Measurements from ENCODE around the gene SLC9A1. TPM values are rescaled to one million over a fixed set of nuclear protein-coding genes. Genes with fewer than 3 reads are reported as not detected.

SLC9A1 gene
- total and polyA plus RNA-seq, 11 donors, result 9.4 to 44.9 (median 20.6) TPM

DNA sequence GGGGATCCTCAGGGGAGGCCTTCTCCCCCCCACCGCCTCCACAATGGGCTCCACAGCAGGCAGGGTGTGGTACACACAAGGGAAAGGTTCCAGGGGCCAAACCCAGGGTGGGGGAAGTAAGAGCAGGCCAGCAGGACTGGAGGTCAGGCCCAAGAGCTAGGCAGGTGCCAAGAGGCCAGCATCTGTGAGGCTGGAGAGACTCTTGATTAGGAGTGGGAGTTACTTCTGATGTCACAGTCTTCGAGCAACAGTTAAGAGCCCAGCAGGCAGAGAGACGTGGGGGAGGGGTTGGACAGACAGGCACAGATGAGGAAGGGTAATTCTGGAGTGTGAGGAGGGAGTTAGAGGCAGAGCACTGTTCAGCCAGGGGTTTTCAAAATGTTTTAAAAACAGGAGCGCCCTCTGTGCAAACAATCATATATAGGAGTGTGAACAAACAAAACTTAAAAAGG, 55.8 kb downstream of the SLC9A1 start:
- Histone ChIP-seq H3K4me3 (no peak overlapping the region), H3K36me3 (peaks cover 0 to 28% (median under 1%) of the 10 kb centered on the region in 9 donors), H3K4me1 (peaks cover 3 to 45% (median 28%) of the 10 kb centered on the region in 12 donors), H3K27me3 (no peaks in the 10 kb centered on the region), H3K9me3 (no peaks in the 10 kb centered on the region), H3K27ac (peak overlapping the region; percentile 61 to 91 (median 83))
- WGBS, 4 donors, result 29 to 37% (median 32%) methylated on average over 4 of the region's 4 CpGs
- TF ChIP-seq, protein P1, sequence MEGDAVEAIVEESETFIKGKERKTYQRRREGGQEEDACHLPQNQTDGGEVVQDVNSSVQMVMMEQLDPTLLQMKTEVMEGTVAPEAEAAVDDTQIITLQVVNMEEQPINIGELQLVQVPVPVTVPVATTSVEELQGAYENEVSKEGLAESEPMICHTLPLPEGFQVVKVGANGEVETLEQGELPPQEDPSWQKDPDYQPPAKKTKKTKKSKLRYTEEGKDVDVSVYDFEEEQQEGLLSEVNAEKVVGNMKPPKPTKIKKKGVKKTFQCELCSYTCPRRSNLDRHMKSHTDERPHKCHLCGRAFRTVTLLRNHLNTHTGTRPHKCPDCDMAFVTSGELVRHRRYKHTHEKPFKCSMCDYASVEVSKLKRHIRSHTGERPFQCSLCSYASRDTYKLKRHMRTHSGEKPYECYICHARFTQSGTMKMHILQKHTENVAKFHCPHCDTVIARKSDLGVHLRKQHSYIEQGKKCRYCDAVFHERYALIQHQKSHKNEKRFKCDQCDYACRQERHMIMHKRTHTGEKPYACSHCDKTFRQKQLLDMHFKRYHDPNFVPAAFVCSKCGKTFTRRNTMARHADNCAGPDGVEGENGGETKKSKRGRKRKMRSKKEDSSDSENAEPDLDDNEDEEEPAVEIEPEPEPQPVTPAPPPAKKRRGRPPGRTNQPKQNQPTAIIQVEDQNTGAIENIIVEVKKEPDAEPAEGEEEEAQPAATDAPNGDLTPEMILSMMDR (IDR thresholded peaks at IDR 0.05), result no peak
- TF ChIP-seq POLR2A (IDR thresholded peaks at IDR 0.05), result no peak
- ATAC-seq, result peak; percentile 22 to 47 (median 40)
- DNase-seq, result peak in 4 of 5 donors; percentile 59 to 78 (median 68)
- intact Hi-C loops (cut with DNase I), result loop anchor here in 7 of 10 donors (2.0 to 10.0 kb wide), 5 partner anchors 100 to 134 kb away; partner anchors contain the start of gene KDF1 (in 1 of the 7)

DNA sequence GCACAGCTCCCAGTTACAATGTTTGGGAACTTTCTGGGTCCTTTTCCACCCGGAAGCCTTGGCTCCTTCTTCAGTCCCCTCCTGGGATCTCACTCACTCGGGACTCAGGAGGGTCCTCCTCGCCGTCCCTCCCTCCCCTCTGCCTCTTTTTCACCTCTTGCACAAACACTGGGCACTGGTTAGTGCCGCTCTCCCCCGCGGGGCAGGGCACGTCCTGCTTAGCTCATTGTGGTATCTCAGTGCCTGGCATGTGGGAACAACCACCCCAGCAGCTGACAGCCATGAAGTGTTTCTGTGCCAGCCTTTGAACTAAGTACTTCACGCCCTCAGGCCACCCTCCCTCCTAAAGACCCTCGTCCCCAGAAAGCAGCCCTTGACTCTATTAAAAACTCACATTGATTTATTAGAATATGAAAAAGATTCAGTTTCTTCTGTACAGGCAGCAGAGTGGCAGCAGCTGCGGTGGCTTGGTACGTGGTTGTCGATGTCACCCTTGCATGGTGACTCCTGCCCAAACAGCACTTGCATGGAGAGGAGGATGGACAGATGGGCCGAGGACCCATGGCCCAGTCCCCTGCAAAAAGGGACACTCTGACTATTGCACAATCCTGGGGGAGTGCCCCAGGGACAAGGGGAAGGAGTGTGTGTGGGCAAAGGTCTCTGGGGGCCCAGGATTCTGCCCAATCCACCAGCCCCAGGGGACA, 56.3 kb downstream of the SLC9A1 start:
- peak overlapping the region; percentile 61 to 91 (median 83) for H3K27ac ChIP-seq
- H3K4me3 ChIP-seq, result no peak overlapping the region
- intact Hi-C loops (cut with DNase I), result loop anchor here in 7 of 10 donors (1.0 to 10.0 kb wide), 6 partner anchors 100 to 134 kb away; partner anchors contain the start of gene KDF1 (in 1 of the 7)
- H3K27me3 ChIP-seq, result no peaks in the 10 kb centered on the region
- H3K4me1 ChIP-seq, result peaks cover 3 to 45% (median 28%) of the 10 kb centered on the region in 12 donors
- 48 to 62% (median 53%) methylated on average over 14 of the region's 14 CpGs for WGBS, 4 donors
- ATAC-seq (peak; percentile 35 to 67 (median 47)), DNase-seq (peak in 2 of 5 donors; percentile 62 to 72)
- peaks cover 0 to 25% (median 0%) of the 10 kb centered on the region in 9 donors for H3K36me3 ChIP-seq
- H3K9me3 ChIP-seq, result no peaks in the 10 kb centered on the region
- TF ChIP-seq, protein P1 (IDR thresholded peaks at IDR 0.05), result no peak
- TF ChIP-seq POLR2A (IDR thresholded peaks at IDR 0.05), result no peak

DNA sequence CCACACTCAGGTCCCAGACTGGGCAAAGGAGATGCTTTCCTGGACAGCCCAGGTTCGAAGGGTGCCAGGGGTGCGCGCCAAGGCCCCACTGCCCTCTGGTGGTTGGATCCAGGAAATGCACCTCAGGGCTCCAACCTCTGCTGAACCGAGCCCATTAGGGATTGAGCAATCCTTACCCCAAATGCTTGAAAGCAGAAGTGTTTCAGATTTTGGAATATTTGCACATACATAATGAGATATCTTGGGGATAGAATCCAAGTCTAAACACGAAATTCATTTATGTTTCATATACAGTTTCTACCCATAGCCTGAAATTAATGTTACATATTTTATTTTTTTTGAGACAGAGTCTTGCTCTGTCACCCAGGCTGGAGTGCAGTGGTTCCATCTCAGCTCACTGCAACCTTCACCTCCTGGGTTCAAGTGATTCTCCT, 57.4 kb downstream of the SLC9A1 start:
- ATAC-seq (peak; percentile 50 to 63 (median 58)), DNase-seq (peak; percentile 76 to 83 (median 78))
- intact Hi-C loops (cut with DNase I), result loop anchor here (1.0 to 10.0 kb wide), 11 partner anchors 51 to 133 kb away; partner anchors contain the start of gene KDF1 (in 1 of the 10)
- Histone ChIP-seq H3K9me3 (no peaks in the 10 kb centered on the region), H3K27me3 (no peaks in the 10 kb centered on the region), H3K27ac (peak overlapping the region in 6 of 12 donors; percentile 23 to 91 (median 84)), H3K36me3 (peaks cover 0 to 17% (median 0%) of the 10 kb centered on the region in 9 donors), H3K4me3 (no peak overlapping the region), H3K4me1 (peaks cover 3 to 40% (median 28%) of the 10 kb centered on the region in 12 donors)
- no peak for TF ChIP-seq POLR2A (IDR thresholded peaks at IDR 0.05)
- TF ChIP-seq, protein P1 (IDR thresholded peaks at IDR 0.05), result peak; percentile 94 to 99 (median 98)
- 0 to 5% (median 2%) methylated on average over 5 of the region's 5 CpGs for WGBS, 4 donors

DNA sequence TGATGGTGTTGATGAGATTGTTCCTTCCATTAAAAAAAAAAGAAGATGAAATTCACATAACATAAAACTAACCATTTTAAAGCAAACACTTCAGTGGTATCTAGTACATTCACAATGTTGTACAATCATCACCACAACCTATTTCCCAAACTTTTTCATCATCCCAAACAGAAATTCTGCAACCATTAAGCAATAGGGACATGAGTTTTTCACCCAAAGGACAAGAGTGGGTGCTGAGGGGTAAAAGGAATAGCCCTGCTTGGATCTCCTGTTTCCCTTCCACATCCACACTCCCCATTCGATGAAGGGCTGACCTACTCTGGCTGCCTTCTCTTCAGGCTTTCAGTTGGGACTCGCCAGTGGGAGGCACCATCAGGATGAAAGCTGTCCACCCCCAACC, 59.3 kb downstream of the SLC9A1 start:
- H3K27me3 ChIP-seq, result no peaks in the 10 kb centered on the region
- H3K4me1 ChIP-seq, result peaks cover 3 to 35% (median 28%) of the 10 kb centered on the region in 12 donors
- H3K36me3 ChIP-seq, result peaks cover 0 to 5% (median 0%) of the 10 kb centered on the region in 9 donors
- 85 to 94% (median 87%) methylated on average over 2 of the region's 2 CpGs for WGBS, 4 donors
- H3K9me3 ChIP-seq, result no peaks in the 10 kb centered on the region
- H3K4me3 ChIP-seq, result no peak overlapping the region
- TF ChIP-seq, protein P1 (IDR thresholded peaks at IDR 0.05), result no peak
- no peak for TF ChIP-seq POLR2A (IDR thresholded peaks at IDR 0.05)
- no peak for DNase-seq
- intact Hi-C loops (cut with DNase I), result loop anchor here in 6 of 10 donors (2.0 to 10.0 kb wide), 4 partner anchors 97 to 131 kb away; partner anchors contain the start of gene KDF1 (in 1 of the 6)
- no peak for ATAC-seq
- no peak overlapping the region for H3K27ac ChIP-seq
